HEK293T (cell line): ENCODE results near the gene FGGY.

Source experiments
- ARNT ChIP-seq: fragments of 450-650 bp; IDR thresholded peaks from 2 replicates; pipeline ENCODE4 v1.6.1; 2017; ENCODE audit warnings: mild to moderate bottlenecking
- BHLHE40 ChIP-seq: fragments of 450-650 bp; IDR thresholded peaks from 2 replicates; pipeline ENCODE4 v1.6.1; 2016; ENCODE audit warnings: mild to moderate bottlenecking, moderate library complexity, borderline replicate concordance
- CTBP1 ChIP-seq: fragments of 450-650 bp; IDR thresholded peaks from 2 replicates; pipeline ENCODE4 v1.6.1; 2016; ENCODE audit warnings: borderline replicate concordance
- ELF4 ChIP-seq: fragments of 450-650 bp; IDR thresholded peaks from 2 replicates; pipeline ENCODE4 v1.6.1; 2017; ENCODE audit warnings: antibody characterized with exemption
- FOXA1 ChIP-seq: fragments of 450-650 bp; IDR thresholded peaks from 2 replicates; pipeline ENCODE4 v1.6.1; 2016; ENCODE audit warnings: mild to moderate bottlenecking
- FOXK2 ChIP-seq: fragments of 450-650 bp; IDR thresholded peaks from 2 replicates; pipeline ENCODE4 v1.6.1; 2016; ENCODE audit warnings: mild to moderate bottlenecking
- FOXM1 ChIP-seq: fragments of 450-650 bp; IDR thresholded peaks from 2 replicates; pipeline ENCODE4 v1.6.1; 2017; ENCODE audit warnings: mild to moderate bottlenecking, borderline replicate concordance
- HDGF ChIP-seq: fragments of 450-650 bp; IDR thresholded peaks from 2 replicates; pipeline ENCODE4 v1.6.1; 2017; ENCODE audit warnings: antibody characterized with exemption, borderline replicate concordance
- L3MBTL2 ChIP-seq: fragments of 450-650 bp; conservative IDR thresholded peaks from 2 replicates; pipeline ENCODE4 v1.6.1; 2016; ENCODE audit warnings: mild to moderate bottlenecking
- NFRKB ChIP-seq: fragments of 450-650 bp; IDR thresholded peaks from 2 replicates; pipeline ENCODE4 v1.6.1; 2016; ENCODE audit warnings: mild to moderate bottlenecking, moderate library complexity
- PKNOX1 ChIP-seq: fragments of 450-650 bp; IDR thresholded peaks from 2 replicates; pipeline ENCODE4 v1.6.1; 2016
- SP1 ChIP-seq: fragments of 450-650 bp; IDR thresholded peaks from 2 replicates; pipeline ENCODE4 v1.6.1; 2017
- TARDBP ChIP-seq: fragments of 450-650 bp; IDR thresholded peaks from 2 replicates; pipeline ENCODE4 v1.6.1; 2016
- ZNF384 ChIP-seq: fragments of 450-650 bp; IDR thresholded peaks from 2 replicates; pipeline ENCODE4 v1.6.1; 2016

- no peak for TF ChIP-seq CTBP1
- no peak for TF ChIP-seq NFRKB
- TF ChIP-seq BHLHE40, result no peak
- no peak for TF ChIP-seq SP1
- no peak for TF ChIP-seq HDGF
- TF ChIP-seq FOXA1, result no peak
- no peak for TF ChIP-seq ELF4
- no peak for TF ChIP-seq TARDBP
- TF ChIP-seq FOXM1, result no peak
- no peak for TF ChIP-seq ZNF384
- TF ChIP-seq L3MBTL2, result no peak
- TF ChIP-seq ARNT, result no peak
- no peak for TF ChIP-seq PKNOX1
- TF ChIP-seq FOXK2, result no peak
Measured at GRCh38 chr1:59788825-59789224, 491.9 kb downstream of the FGGY start.
